Liver (tissue), 9 donors: ENCODE results near the gene ANOS1. TPM values are rescaled to one million over a fixed set of nuclear protein-coding genes. Genes with fewer than 3 reads are reported as not detected.

Experiments
- DNase-seq: peaks from one replicate; pipeline ENCODE4 v3.0.0-alpha.2; 2017; ENCODE audit warnings: low spot score
- H3K27ac ChIP-seq, 2 donors: one replicate each; pipeline ENCODE4 v1.7.0; 2013; ENCODE audit warnings: inconsistent platforms in 2 of 2, low read length in 2 of 2, control low read depth in 1 of 2, low read depth in 1 of 2, mild to moderate bottlenecking in 1 of 2
- H3K27me3 ChIP-seq, 4 donors: one replicate each; pipeline versions ENCODE4 v1.6.1 to v1.7.0; 2013; ENCODE audit warnings: low read length in 3 of 4, inconsistent platforms in 1 of 4, mild to moderate bottlenecking in 1 of 4, moderate library complexity in 1 of 4; ENCODE audit not compliant: control insufficient read depth in 4 of 4, insufficient read depth in 4 of 4
- H3K36me3 ChIP-seq, 4 donors: one replicate each; pipeline versions ENCODE4 v1.6.1 to v1.7.0; 2013; ENCODE audit warnings: low read length in 3 of 4, mild to moderate bottlenecking in 3 of 4, low read depth in 1 of 4, moderate library complexity in 1 of 4; ENCODE audit not compliant: control insufficient read depth in 4 of 4, insufficient read depth in 3 of 4
- H3K4me1 ChIP-seq, 4 donors: one replicate each; pipeline versions ENCODE4 v1.6.1 to v1.7.0; 2013; ENCODE audit warnings: low read length in 3 of 4, mild to moderate bottlenecking in 3 of 4, moderate library complexity in 1 of 4; ENCODE audit not compliant: control insufficient read depth in 4 of 4, insufficient read depth in 4 of 4
- H3K4me3 ChIP-seq, 3 donors: one replicate each; pipeline versions ENCODE4 v1.6.1 to v1.7.0; 2013; ENCODE audit warnings: low read length in 3 of 3, control low read depth in 1 of 3, low read depth in 1 of 3, mild to moderate bottlenecking in 1 of 3
- H3K9ac ChIP-seq, 2 donors: one replicate each; pipeline ENCODE4 v1.7.0; 2013; ENCODE audit warnings: low read length in 2 of 2, mild to moderate bottlenecking in 2 of 2, moderate library complexity in 2 of 2, control low read depth in 1 of 2, low read depth in 1 of 2
- H3K9me3 ChIP-seq, 4 donors: one replicate each; pipeline versions ENCODE4 v1.6.1 to v1.7.0; 2013; ENCODE audit warnings: low read length in 3 of 4; ENCODE audit not compliant: control insufficient read depth in 4 of 4
- ATF3 ChIP-seq: IDR thresholded peaks from 2 replicates; pipeline ENCODE4 v1.6.1; 2016; ENCODE audit warnings: antibody characterized with exemption
- CTCF ChIP-seq: fragments of 150-350 bp; IDR thresholded peaks from 2 replicates; pipeline ENCODE4 v1.5.1; 2017; ENCODE audit warnings: improper control_type of control experiment, low read depth, low read length; ENCODE audit not compliant: missing input control
- EGR1 ChIP-seq, 2 donors: IDR thresholded peaks; 2 replicates each; pipeline ENCODE4 v1.6.1; 2016 to 2018; ENCODE audit warnings: antibody characterized with exemption in 2 of 2, low read depth in 2 of 2
- FOXA1 ChIP-seq: IDR thresholded peaks from 2 replicates; pipeline ENCODE4 v1.6.1; 2016; ENCODE audit warnings: antibody characterized with exemption
- GABPA ChIP-seq, 2 donors: IDR thresholded peaks in 1 of 2; conservative IDR thresholded peaks in 1 of 2; 2 replicates each; pipeline ENCODE4 v1.6.1; 2016; ENCODE audit warnings: antibody characterized with exemption in 2 of 2, mild to moderate bottlenecking in 1 of 2, moderate library complexity in 1 of 2
- HNF4A ChIP-seq, 2 donors: conservative IDR thresholded peaks; 2 replicates each; pipeline ENCODE4 v1.6.1; 2016; ENCODE audit warnings: antibody characterized with exemption in 2 of 2, mild to moderate bottlenecking in 2 of 2
- MAX ChIP-seq: IDR thresholded peaks from 2 replicates; pipeline ENCODE4 v1.6.1; 2016; ENCODE audit warnings: antibody characterized with exemption
- NR2F2 ChIP-seq: IDR thresholded peaks from 2 replicates; pipeline ENCODE4 v1.6.1; 2016; ENCODE audit warnings: antibody characterized with exemption
- RAD21 ChIP-seq, 2 donors: IDR thresholded peaks; 2 replicates each; pipeline ENCODE4 v1.6.1; 2016; ENCODE audit warnings: antibody characterized with exemption in 2 of 2, mild to moderate bottlenecking in 2 of 2
- REST ChIP-seq: IDR thresholded peaks from 2 replicates; pipeline ENCODE4 v1.6.1; 2016; ENCODE audit warnings: antibody characterized with exemption, mild to moderate bottlenecking
- RXRA ChIP-seq, 2 donors: IDR thresholded peaks; 2 replicates each; pipeline ENCODE4 v1.6.1; 2017 to 2018; ENCODE audit warnings: antibody characterized with exemption in 2 of 2, mild to moderate bottlenecking in 1 of 2
- SP1 ChIP-seq: IDR thresholded peaks from 2 replicates; pipeline ENCODE4 v1.6.1; 2018; ENCODE audit warnings: antibody characterized with exemption, mild to moderate bottlenecking
- ZBTB33 ChIP-seq: IDR thresholded peaks from 2 replicates; pipeline ENCODE4 v1.6.1; 2016; ENCODE audit warnings: antibody characterized with exemption
- WGBS: extraction: QIAGEN DNeasy Blood & Tissue Kit; methylation state at CpG from one replicate; pipeline ENCODE4 v1.1.7; 2013; 5-methylcytosine and 5-hydroxymethylcytosine counted together
- polyA plus RNA-seq, 2 donors: library from polyadenylated mRNA; stranded (reverse) in 1 of 2; unstranded in 1 of 2; fragments of 200-250 nt in 1 of 2; fragments of >200 nt in 1 of 2; fragmentation: Nextera tagmentation in 1 of 2; extraction: Ambion mirVana in 1 of 2; gene quantifications; one replicate each; pipeline versions ENCODE4 v1.2.1 to v1.2.3, GENCODE V29; 2013 to 2015
- total RNA-seq, 2 donors: library from RNA; depleted of rRNA; stranded (reverse); fragments of >200 nt; gene quantifications; one replicate each; pipeline ENCODE4 v1.2.3, GENCODE V29; 2014
- donor health status: healthy.
- donor health status: healthy.
- donor health status: healthy.
- donor health status: healthy.
- donor health status: healthy.

ANOS1 gene
- total and polyA plus RNA-seq, 4 donors, result 0.08 to 1.6 (median 0.27) TPM

GRCh38 chrX:8692871-8693270 is 39.1 kb downstream of the ANOS1 start:
- Histone ChIP-seq H3K9me3 (no peaks in the 10 kb centered on the region), H3K36me3 (no peaks in the 10 kb centered on the region), H3K9ac (no peak overlapping the region), H3K27me3 (peaks cover 0 to 2% (median 0%) of the 10 kb centered on the region in 4 donors), H3K4me1 (no peaks in the 10 kb centered on the region), H3K4me3 (no peak overlapping the region), H3K27ac (no peak overlapping the region)
- TF ChIP-seq ATF3 (no peak), RAD21 (IDR thresholded peaks at IDR 0.05) (no peak), CTCF (no peak)
- DNase-seq, result no peak
- WGBS, result 100% methylated on average over 1 of the region's 1 CpG

GRCh38 chrX:8689473-8689872 is 42.5 kb downstream of the ANOS1 start:
- H3K27me3 ChIP-seq, result peaks cover 0 to 3% (median 0%) of the 10 kb centered on the region in 4 donors
- no peak overlapping the region for H3K27ac ChIP-seq
- no peak overlapping the region for H3K9ac ChIP-seq
- H3K9me3 ChIP-seq, result no peaks in the 10 kb centered on the region
- no peak for TF ChIP-seq MAX
- no peak for TF ChIP-seq FOXA1
- TF ChIP-seq REST, result no peak
- TF ChIP-seq SP1, result no peak
- no peak for TF ChIP-seq NR2F2
- no peak for TF ChIP-seq HNF4A (conservative IDR thresholded peaks at IDR 0.05)
- TF ChIP-seq CTCF, result no peak
- no peaks in the 10 kb centered on the region for H3K36me3 ChIP-seq
- no peak for DNase-seq
- H3K4me3 ChIP-seq, result no peak overlapping the region
- WGBS, result 78% methylated on average over 3 of the region's 3 CpGs
- H3K4me1 ChIP-seq, result no peaks in the 10 kb centered on the region

GRCh38 chrX:8688776-8689175 is 43.2 kb downstream of the ANOS1 start:
- Histone ChIP-seq H3K36me3 (no peaks in the 10 kb centered on the region), H3K9ac (no peak overlapping the region), H3K27me3 (peaks cover 0 to 3% (median 0%) of the 10 kb centered on the region in 4 donors), H3K27ac (no peak overlapping the region), H3K4me1 (no peaks in the 10 kb centered on the region), H3K4me3 (no peak overlapping the region), H3K9me3 (no peaks in the 10 kb centered on the region)
- WGBS, result 41% methylated on average over 3 of the region's 3 CpGs
- TF ChIP-seq GABPA (IDR thresholded peaks at IDR 0.05 in 1 of 2, conservative IDR thresholded peaks at IDR 0.05 in 1 of 2), result no peak
- TF ChIP-seq CTCF, result no peak
- no peak for TF ChIP-seq ZBTB33
- no peak for TF ChIP-seq EGR1 (IDR thresholded peaks at IDR 0.05; ENCODE audit: low read depth in 2 of 2)
- TF ChIP-seq RXRA (IDR thresholded peaks at IDR 0.05), result no peak
- TF ChIP-seq HNF4A (conservative IDR thresholded peaks at IDR 0.05), result no peak
- DNase-seq, result no peak
